PC-3 (cell line): ENCODE results near the gene CBX5. TPM values are rescaled to one million over a fixed set of nuclear protein-coding genes. Genes with fewer than 3 reads are reported as not detected.
A peak's percentile ranks its signal among the peaks of the same experiment; 100 is the strongest.

ENCODE experiments used
- ATAC-seq: fragments of 200-7000 bp; cut with Tn5 transposase; 2 replicates; pipeline ENCODE4 v1.9.1; 2020; ENCODE audit warnings: mild to moderate bottlenecking, moderate library complexity
- BruUV-seq: library from RNA; stranded (reverse); fragments of 400-500 nt; replicated peaks from 2 replicates; lab custom pipeline; 2021; lab: Mats Ljungman, UMichigan
- CTCF ChIA-PET: fragments of 300-600 bp; sonication (Branson Sonifier 250); formaldehyde crosslinking; loops from one replicate; lab custom pipeline; 2022; ENCODE audit warnings: antibody characterized with exemption; lab: Charles Lee
- POLR2A ChIA-PET: fragments of 300-600 bp; sonication (Branson Sonifier 250); formaldehyde crosslinking; loops from one replicate; lab custom pipeline; 2022; ENCODE audit warnings: antibody characterized with exemption; ENCODE audit not compliant: unreplicated experiment; lab: Charles Lee
- DNase-seq: peaks from one replicate; pipeline ENCODE4 v3.0.0-alpha.2; 2015
- H2AFZ ChIP-seq: fragments of 300-600 bp; sonication (generic); 2 replicates; pipeline ENCODE4 v1.6.0; 2016; ENCODE audit warnings: antibody characterized with exemption, low read length
- H3F3A ChIP-seq: fragments of 300-600 bp; sonication (generic); one replicate; pipeline ENCODE4 v1.6.0; 2017; ENCODE audit warnings: antibody characterized with exemption, low read length, control low read depth, mild to moderate bottlenecking; ENCODE audit not compliant: unreplicated experiment
- H3K27ac ChIP-seq: fragments of 300-600 bp; sonication (generic); 2 replicates; pipeline ENCODE4 v1.5.1; 2016; ENCODE audit warnings: mild to moderate bottlenecking, low read length
- H3K27me3 ChIP-seq: fragments of 300-600 bp; sonication (generic); 2 replicates; pipeline ENCODE4 v1.6.1; 2016; ENCODE audit warnings: low read length, mixed read lengths
- H3K36me3 ChIP-seq: fragments of 300-600 bp; sonication (generic); 2 replicates; pipeline ENCODE4 v1.6.1; 2016; ENCODE audit warnings: low read depth, mixed run types, low read length, mixed read lengths
- H3K4me1 ChIP-seq: fragments of 300-600 bp; sonication (generic); 2 replicates; pipeline ENCODE4 v1.5.1; 2016; ENCODE audit warnings: low read length; ENCODE audit not compliant: insufficient read depth
- H3K4me2 ChIP-seq: fragments of 300-600 bp; sonication (generic); 2 replicates; pipeline ENCODE4 v1.6.0; 2016; ENCODE audit warnings: low read length
- H3K4me3 ChIP-seq: fragments of 300-600 bp; sonication (generic); 2 replicates; pipeline ENCODE4 v1.5.1; 2016; ENCODE audit warnings: mild to moderate bottlenecking, low read length, mixed read lengths
- H3K79me2 ChIP-seq: fragments of 300-600 bp; sonication (generic); 2 replicates; pipeline ENCODE4 v1.6.1; 2017; ENCODE audit warnings: low read length, mixed read lengths
- H3K9ac ChIP-seq: fragments of 300-600 bp; sonication (generic); 2 replicates; pipeline ENCODE4 v1.6.0; 2016; ENCODE audit warnings: mild to moderate bottlenecking, low read length
- H3K9me2 ChIP-seq: fragments of 300-600 bp; sonication (generic); replicated peaks from 2 replicates; pipeline ENCODE4 v1.6.1; 2016; ENCODE audit warnings: mixed run types, low read length, mixed read lengths
- H3K9me3 ChIP-seq: fragments of 300-600 bp; sonication (generic); 2 replicates; pipeline ENCODE4 v1.6.1; 2016; ENCODE audit warnings: low read length, mixed read lengths
- H4K20me1 ChIP-seq: fragments of 300-600 bp; sonication (generic); 2 replicates; pipeline ENCODE4 v1.6.1; 2016; ENCODE audit warnings: low read length, mixed read lengths
- EZH2 ChIP-seq: fragments of 300-600 bp; sonication (generic); IDR thresholded peaks from one replicate; pipeline ENCODE4 v1.6.1; 2017; ENCODE audit warnings: antibody characterized with exemption, mild to moderate bottlenecking, low read length; ENCODE audit not compliant: unreplicated experiment
- EZH2phosphoT487 ChIP-seq: fragments of 300-600 bp; sonication (generic); IDR thresholded peaks from 2 replicates; pipeline ENCODE4 v1.6.1; 2018; ENCODE audit warnings: mild to moderate bottlenecking, antibody characterized with exemption, low read length, borderline replicate concordance
- intact Hi-C: fragments of 100-400 bp; cut with micrococcal nuclease; formaldehyde crosslinking; loops from 2 replicates; pipeline ENCODE4 v1.9.0; 2023
- total RNA-seq: library from RNA; depleted of rRNA; stranded (reverse); fragments of >200 nt; gene quantifications from 2 replicates; pipeline ENCODE4 v1.2.3, GENCODE V29; 2014
- TF ChIP-seq, protein P1 (sequence below): fragments of 300-600 bp; sonication (generic); conservative IDR thresholded peaks from 2 replicates; pipeline ENCODE4 v1.5.1; 2017; ENCODE audit warnings: antibody characterized with exemption, low read depth, mild to moderate bottlenecking, low read length

CBX5 gene
- total RNA-seq, 1 experiment from 2014 or later = 14.9 TPM

DNA sequence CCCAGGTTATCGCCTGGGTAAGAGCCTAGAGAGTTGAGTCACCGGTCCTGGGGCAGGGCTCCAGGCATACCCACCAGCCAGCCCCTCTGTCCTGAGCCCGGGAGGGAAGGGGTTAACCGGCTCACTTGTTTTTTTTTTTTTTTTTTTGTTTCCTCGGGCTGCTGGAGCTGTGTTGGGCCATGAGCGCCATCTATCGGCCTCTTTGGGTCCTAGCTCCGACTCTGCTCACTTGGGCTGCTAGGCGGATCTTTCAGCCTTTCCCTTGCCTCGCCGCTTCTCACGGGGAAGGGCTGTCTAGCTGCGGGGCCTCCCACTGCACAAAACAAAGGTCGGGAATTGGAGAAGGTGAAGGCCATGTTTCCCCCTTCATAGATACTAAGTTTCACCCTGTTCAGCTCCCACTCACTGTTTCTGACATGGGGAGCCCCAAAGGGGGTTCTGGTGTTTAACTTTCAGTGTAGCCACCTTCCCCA is 88.3 kb downstream of the CBX5 start:
- Histone ChIP-seq H3K4me3 (peak overlapping the region; percentile 26; the same call in 1 of the 2 replicates), H3K36me3 (no peaks in the 10 kb centered on the region), H3K27me3 (no peaks in the 10 kb centered on the region), H3K9ac (no peak overlapping the region), H3K9me2 (no peaks in the 10 kb centered on the region), H2AFZ (peak overlapping the region; percentile 73), H4K20me1 (no peaks in the 10 kb centered on the region), H3K9me3 (no peaks in the 10 kb centered on the region), H3K79me2 (peaks cover 15% of the 10 kb centered on the region), H3F3A (no peaks in the 10 kb centered on the region), H3K27ac (no peak overlapping the region), H3K4me2 (peak overlapping the region; percentile 69), H3K4me1 (peaks cover 24% of the 10 kb centered on the region)
- BruUV-seq = no TSS peak
- CTCF ChIA-PET = interaction anchor here (0.5 to 1.7 kb wide), 12 partner anchors 8 to 514 kb away, joined by 3 to 45 read pairs (median 6); partner anchors contain the start of genes HOXC5, HOXC6 and HOXC8
- ATAC-seq (peak; percentile 61), DNase-seq (peak; percentile 84)
- TF ChIP-seq, protein P1, sequence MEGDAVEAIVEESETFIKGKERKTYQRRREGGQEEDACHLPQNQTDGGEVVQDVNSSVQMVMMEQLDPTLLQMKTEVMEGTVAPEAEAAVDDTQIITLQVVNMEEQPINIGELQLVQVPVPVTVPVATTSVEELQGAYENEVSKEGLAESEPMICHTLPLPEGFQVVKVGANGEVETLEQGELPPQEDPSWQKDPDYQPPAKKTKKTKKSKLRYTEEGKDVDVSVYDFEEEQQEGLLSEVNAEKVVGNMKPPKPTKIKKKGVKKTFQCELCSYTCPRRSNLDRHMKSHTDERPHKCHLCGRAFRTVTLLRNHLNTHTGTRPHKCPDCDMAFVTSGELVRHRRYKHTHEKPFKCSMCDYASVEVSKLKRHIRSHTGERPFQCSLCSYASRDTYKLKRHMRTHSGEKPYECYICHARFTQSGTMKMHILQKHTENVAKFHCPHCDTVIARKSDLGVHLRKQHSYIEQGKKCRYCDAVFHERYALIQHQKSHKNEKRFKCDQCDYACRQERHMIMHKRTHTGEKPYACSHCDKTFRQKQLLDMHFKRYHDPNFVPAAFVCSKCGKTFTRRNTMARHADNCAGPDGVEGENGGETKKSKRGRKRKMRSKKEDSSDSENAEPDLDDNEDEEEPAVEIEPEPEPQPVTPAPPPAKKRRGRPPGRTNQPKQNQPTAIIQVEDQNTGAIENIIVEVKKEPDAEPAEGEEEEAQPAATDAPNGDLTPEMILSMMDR = peak; percentile 85
- TF ChIP-seq EZH2phosphoT487 = no peak
- POLR2A ChIA-PET = interaction anchor here (0.6 to 1.0 kb wide), 3 partner anchors 151 to 186 kb away, joined by 3 to 14 read pairs (median 9); no protein-coding TSS in a partner anchor
- intact Hi-C loops = loop anchor here (1.0 kb wide), 1 partner anchor 159 kb away; no protein-coding TSS in a partner anchor

- CTCF ChIA-PET = interaction anchor here (0.8 to 1.7 kb wide), 5 partner anchors 10 to 247 kb away, joined by 10 to 45 read pairs (median 14); partner anchors contain the start of genes HOXC5 and HOXC8
- POLR2A ChIA-PET = interaction anchor here (0.6 to 1.0 kb wide), 2 partner anchors 150 to 186 kb away, joined by 3 to 9 read pairs; no protein-coding TSS in a partner anchor
- H2AFZ ChIP-seq = peak overlapping the region; percentile 73
- no peaks in the 10 kb centered on the region for H3K9me3 ChIP-seq
- TF ChIP-seq EZH2 = no peak
- TF ChIP-seq EZH2phosphoT487 = no peak
- TF ChIP-seq, protein P1 = no peak
- ATAC-seq = no peak
- intact Hi-C loops = loop anchor here (1.0 kb wide), 1 partner anchor 159 kb away; no protein-coding TSS in a partner anchor
- no TSS peak for BruUV-seq
- no peaks in the 10 kb centered on the region for H3F3A ChIP-seq
- H4K20me1 ChIP-seq = no peaks in the 10 kb centered on the region
- no peak overlapping the region for H3K9ac ChIP-seq
- DNase-seq = no peak
- peaks cover 15% of the 10 kb centered on the region for H3K79me2 ChIP-seq
- no peak overlapping the region for H3K27ac ChIP-seq
- H3K9me2 ChIP-seq = no peaks in the 10 kb centered on the region
- peak overlapping the region; percentile 69 for H3K4me2 ChIP-seq
- no peaks in the 10 kb centered on the region for H3K36me3 ChIP-seq
- H3K4me3 ChIP-seq = no peak overlapping the region
- H3K27me3 ChIP-seq = no peaks in the 10 kb centered on the region
- H3K4me1 ChIP-seq = peaks cover 24% of the 10 kb centered on the region
Measured at GRCh38 chr12:54191126-54191525, 88.8 kb downstream of the CBX5 start.

DNA sequence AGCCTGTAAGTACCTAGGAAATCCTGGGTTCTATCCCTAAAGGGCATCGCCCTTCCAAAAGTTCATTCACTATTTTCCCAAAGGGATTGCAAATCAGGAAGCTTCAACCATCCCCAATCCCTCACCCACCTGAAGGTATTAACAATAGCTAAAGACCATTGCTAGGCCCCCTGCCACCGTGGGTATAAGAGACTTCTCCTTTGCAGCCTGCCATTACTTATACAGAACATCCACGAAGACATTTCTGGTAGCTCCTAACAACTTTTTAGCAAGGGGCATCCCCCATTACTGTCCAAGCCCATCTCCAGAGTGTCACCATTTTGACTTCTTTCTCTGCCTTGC is 90.8 kb downstream of the CBX5 start:
- no peaks in the 10 kb centered on the region for H3K9me3 ChIP-seq
- no peaks in the 10 kb centered on the region for H3K9me2 ChIP-seq
- intact Hi-C loops = no loop called here
- H3K27ac ChIP-seq = no peak overlapping the region
- peaks cover 24% of the 10 kb centered on the region for H3K4me1 ChIP-seq
- H3K4me3 ChIP-seq = peak overlapping the region; percentile 57
- ChIA-PET CTCF (interaction anchor here (0.6 to 1.5 kb wide), 4 partner anchors 12 to 180 kb away, joined by 4 to 16 read pairs (median 6); partner anchors contain the start of gene HOXC8), POLR2A (no interaction called here)
- DNase-seq = no peak
- no TSS peak for BruUV-seq
- H2AFZ ChIP-seq = peak overlapping the region; percentile 90
- peak overlapping the region; percentile 75 for H3K4me2 ChIP-seq
- H3K27me3 ChIP-seq = no peaks in the 10 kb centered on the region
- H3K9ac ChIP-seq = no peak overlapping the region
- H3K36me3 ChIP-seq = no peaks in the 10 kb centered on the region
- H3F3A ChIP-seq = no peaks in the 10 kb centered on the region
- peaks cover 15% of the 10 kb centered on the region for H3K79me2 ChIP-seq
- H4K20me1 ChIP-seq = no peaks in the 10 kb centered on the region
- TF ChIP-seq EZH2phosphoT487 (no peak), EZH2 (no peak)
- TF ChIP-seq, protein P1 = no peak
- no peak for ATAC-seq
